Measurements from ENCODE around the gene GALNT2. TPM values are rescaled to one million over a fixed set of nuclear protein-coding genes. Genes with fewer than 3 reads are reported as not detected.
A peak's percentile ranks its signal among the peaks of the same experiment; 100 is the strongest.

Gene GALNT2
- total RNA-seq, 1 donor from 2014 or later, result 28.3 TPM

- Histone ChIP-seq H3K36me3 (no peaks in the 10 kb centered on the region), H3K4me3 (no peak overlapping the region), H3K9me3 (replicated peaks) (no peaks in the 10 kb centered on the region), H3K27ac (replicated peaks) (no peak overlapping the region), H3K4me1 (peaks cover 70% of the 10 kb centered on the region), H3K27me3 (ENCODE audit: low read depth) (no peaks in the 10 kb centered on the region)
- no peak for TF ChIP-seq CTCF (IDR thresholded peaks at IDR 0.05; ENCODE audit: borderline replicate concordance)
- DNase-seq, result no peak
- intact Hi-C loops (cut with micrococcal nuclease), result no loop called here
Observed at GRCh38 chr1:230148126-230148652, 81.2 kb downstream of the GALNT2 start.

GRCh38 chr1:230148768-230149469 is 81.9 kb downstream of the GALNT2 start:
- no peak overlapping the region for H3K27ac ChIP-seq (replicated peaks)
- intact Hi-C loops (cut with micrococcal nuclease), result no loop called here
- TF ChIP-seq CTCF (IDR thresholded peaks at IDR 0.05; ENCODE audit: borderline replicate concordance), result no peak
- H3K4me3 ChIP-seq, result no peak overlapping the region
- H3K9me3 ChIP-seq (replicated peaks), result no peaks in the 10 kb centered on the region
- no peaks in the 10 kb centered on the region for H3K27me3 ChIP-seq (ENCODE audit: low read depth)
- peaks cover 70% of the 10 kb centered on the region for H3K4me1 ChIP-seq
- H3K36me3 ChIP-seq, result no peaks in the 10 kb centered on the region
- DNase-seq, result no peak

- intact Hi-C loops (cut with micrococcal nuclease), result no loop called here
- DNase-seq, result no peak
- Histone ChIP-seq H3K4me1 (peaks cover 70% of the 10 kb centered on the region), H3K9me3 (replicated peaks) (no peaks in the 10 kb centered on the region), H3K4me3 (no peak overlapping the region), H3K27ac (replicated peaks) (peak overlapping the region; percentile 13), H3K36me3 (no peaks in the 10 kb centered on the region), H3K27me3 (ENCODE audit: low read depth) (no peaks in the 10 kb centered on the region)
- no peak for TF ChIP-seq CTCF (IDR thresholded peaks at IDR 0.05; ENCODE audit: borderline replicate concordance)
Observed at GRCh38 chr1:230149751-230150584, 82.9 kb downstream of the GALNT2 start.

- no peak overlapping the region for H3K4me3 ChIP-seq
- H3K36me3 ChIP-seq, result no peaks in the 10 kb centered on the region
- peaks cover 70% of the 10 kb centered on the region for H3K4me1 ChIP-seq
- peak overlapping the region; percentile 13 for H3K27ac ChIP-seq (replicated peaks)
- H3K27me3 ChIP-seq (ENCODE audit: low read depth), result no peaks in the 10 kb centered on the region
- no peaks in the 10 kb centered on the region for H3K9me3 ChIP-seq (replicated peaks)
- TF ChIP-seq CTCF (IDR thresholded peaks at IDR 0.05; ENCODE audit: borderline replicate concordance), result no peak
- intact Hi-C loops (cut with micrococcal nuclease), result no loop called here
- no peak for DNase-seq
Observed at GRCh38 chr1:230150615-230151014, 83.6 kb downstream of the GALNT2 start.

GRCh38 chr1:230151924-230152468 is 85.0 kb downstream of the GALNT2 start:
- H3K9me3 ChIP-seq (replicated peaks), result peaks cover 1% of the 10 kb centered on the region
- no peak for DNase-seq
- no peaks in the 10 kb centered on the region for H3K27me3 ChIP-seq (ENCODE audit: low read depth)
- no peak overlapping the region for H3K4me3 ChIP-seq
- H3K4me1 ChIP-seq, result peaks cover 62% of the 10 kb centered on the region
- intact Hi-C loops (cut with micrococcal nuclease), result no loop called here
- no peak overlapping the region for H3K27ac ChIP-seq (replicated peaks)
- H3K36me3 ChIP-seq, result no peaks in the 10 kb centered on the region
- no peak for TF ChIP-seq CTCF (IDR thresholded peaks at IDR 0.05; ENCODE audit: borderline replicate concordance)

All from left ventricle myocardium inferior (tissue), 1 donor.